Fibroblast of the aortic adventitia (primary cell): ENCODE measurements around the gene POLA1. TPM values are rescaled to one million over a fixed set of nuclear protein-coding genes. Genes with fewer than 3 reads are reported as not detected.

Source experiments
- DNase-seq: peaks from one replicate; pipeline ENCODE4 v3.0.0-alpha.2; 2010; ENCODE audit warnings: low read depth
- H3K4me3 ChIP-seq: 2 replicates; pipeline ENCODE4 v1.5.1; 2011; ENCODE audit warnings: low read depth, mild to moderate bottlenecking, control low read depth, low read length, moderate library complexity
- CTCF ChIP-seq: IDR thresholded peaks from 2 replicates; pipeline ENCODE4 v1.5.1; 2011; ENCODE audit warnings: mild to moderate bottlenecking, low read length, control low read depth, inconsistent platforms; ENCODE audit not compliant: insufficient read depth
- total RNA-seq: library from RNA; depleted of rRNA; stranded (reverse); fragments of >200 nt; gene quantifications from 2 replicates; pipeline ENCODE4 v1.2.3, GENCODE V29; 2012; ENCODE audit warnings: low replicate concordance

Gene POLA1
- total RNA-seq, 1 donor, result 24.9 TPM

- no peak for TF ChIP-seq CTCF
- DNase-seq, result no peak
- no peak overlapping the region for H3K4me3 ChIP-seq
Measured at GRCh38 chrX:25007059-25008053, 313.6 kb downstream of the POLA1 start.

GRCh38 chrX:25009407-25009806, 315.7 kb downstream of the POLA1 start:
- no peak for TF ChIP-seq CTCF
- no peak for DNase-seq
- H3K4me3 ChIP-seq, result no peak overlapping the region

- no peak overlapping the region for H3K4me3 ChIP-seq
- no peak for TF ChIP-seq CTCF
Measured at GRCh38 chrX:25010784-25011588, 317.3 kb downstream of the POLA1 start.

GRCh38 chrX:25011589-25012432, 318.1 kb downstream of the POLA1 start:
- TF ChIP-seq CTCF, result no peak
- DNase-seq, result no peak
- H3K4me3 ChIP-seq, result no peak overlapping the region

More at GRCh38 chrX:25010784-25011588, 317.3 kb downstream of the POLA1 start:
- no peak for DNase-seq

- no peak for DNase-seq
- no peak for TF ChIP-seq CTCF
- H3K4me3 ChIP-seq, result no peak overlapping the region
Measured at GRCh38 chrX:25012433-25012735, 318.7 kb downstream of the POLA1 start.
